Measurements from ENCODE around the gene SLC27A3. TPM values are rescaled to one million over a fixed set of nuclear protein-coding genes. Genes with fewer than 3 reads are reported as not detected.

The SLC27A3 gene
- total and polyA plus RNA-seq, 10 of the 15 experiments (the other 5 are each of a cell fraction or from before 2014, with no cell fraction given), result 2.6 to 18.1 (median 8.3) TPM

DNA sequence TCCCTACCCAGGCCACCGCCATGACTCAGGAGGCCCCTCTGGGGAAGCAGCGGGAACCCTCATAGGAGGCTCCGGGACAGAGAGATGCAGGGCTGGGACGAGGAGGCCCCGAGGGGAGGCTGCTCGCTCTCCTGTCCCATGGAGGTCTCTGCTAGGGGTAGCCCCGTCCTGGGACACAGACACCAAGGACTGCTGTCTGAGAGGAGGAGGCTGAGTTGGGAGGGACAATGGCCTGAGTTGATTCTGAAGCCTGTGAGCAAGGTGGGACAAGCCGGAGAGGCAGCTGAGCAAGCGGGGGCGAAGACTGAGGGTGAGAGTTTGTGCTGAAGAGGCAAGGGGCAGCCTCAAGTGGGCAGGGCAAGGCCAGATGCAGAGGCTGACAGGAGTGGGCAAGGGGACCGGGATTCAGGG is 17.4 kb downstream of the SLC27A3 start:
- SMC1A ChIA-PET (ENCODE audit: uncharacterized antibody, unreplicated experiment), result interaction anchor here (0.9 to 3.5 kb wide), 11 partner anchors 10 to 195 kb away, joined by 3 to 21 read pairs (median 3); no protein-coding TSS in a partner anchor
- no TSS peak for BruUV-seq (replicated peaks)
- WGBS (ENCODE audit: insufficient coverage, insufficient replicate concordance, low lambda C conversion rate, missing lambda C conversion rate), result 91% methylated on average over 11 of the region's 11 CpGs
- POLR2A ChIA-PET, result interaction anchor here (1.2 kb wide), 2 partner anchors 13 to 198 kb away, joined by 4 to 6 read pairs; partner anchors contain the start of gene RPS27
- no peaks in the 10 kb centered on the region for H4K20me1 ChIP-seq (ENCODE audit: control insufficient read depth, insufficient read depth)
- RAD21 ChIA-PET (ENCODE audit: unreplicated experiment), result interaction anchor here (0.7 to 1.7 kb wide), 5 partner anchors 17 to 632 kb away, joined by 3 to 5 read pairs (median 4); partner anchors contain the start of genes RAB13 and SLC27A3
- ATAC-seq (no peak), DNase-seq (ENCODE audit: low read depth, low spot score) (no peak), FAIRE-seq (no peak)
- in situ Hi-C loops (cut with MboI), result loop anchor here (10.0 kb wide), 1 partner anchor 192 kb away; the partner anchor contains the start of gene RAB13
- no peak overlapping the region for H3K27ac ChIP-seq (ENCODE audit: control insufficient read depth, insufficient read depth)
- CTCF ChIA-PET, result interaction anchor here (0.5 to 4.0 kb wide), 5 partner anchors 11 to 194 kb away, joined by 3 to 20 read pairs (median 4); partner anchors contain the start of gene RAB13
- no peak overlapping the region for H3K4me2 ChIP-seq (ENCODE audit: control insufficient read depth, insufficient read depth)
- no peaks in the 10 kb centered on the region for H3K27me3 ChIP-seq (replicated peaks in 1 of 2; ENCODE audit: control insufficient read depth in 2 of 2, insufficient read depth in 2 of 2, low read length in 1 of 2)
- TF ChIP-seq, protein P1, sequence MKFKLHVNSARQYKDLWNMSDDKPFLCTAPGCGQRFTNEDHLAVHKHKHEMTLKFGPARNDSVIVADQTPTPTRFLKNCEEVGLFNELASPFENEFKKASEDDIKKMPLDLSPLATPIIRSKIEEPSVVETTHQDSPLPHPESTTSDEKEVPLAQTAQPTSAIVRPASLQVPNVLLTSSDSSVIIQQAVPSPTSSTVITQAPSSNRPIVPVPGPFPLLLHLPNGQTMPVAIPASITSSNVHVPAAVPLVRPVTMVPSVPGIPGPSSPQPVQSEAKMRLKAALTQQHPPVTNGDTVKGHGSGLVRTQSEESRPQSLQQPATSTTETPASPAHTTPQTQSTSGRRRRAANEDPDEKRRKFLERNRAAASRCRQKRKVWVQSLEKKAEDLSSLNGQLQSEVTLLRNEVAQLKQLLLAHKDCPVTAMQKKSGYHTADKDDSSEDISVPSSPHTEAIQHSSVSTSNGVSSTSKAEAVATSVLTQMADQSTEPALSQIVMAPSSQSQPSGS (IDR thresholded peaks at IDR 0.05; ENCODE audit: low read length), result no peak
- TF ChIP-seq TBL1XR1 (IDR thresholded peaks at IDR 0.05; ENCODE audit: low read depth, low read length) (no peak), ZNF274 (IDR thresholded peaks at IDR 0.05; ENCODE audit: insufficient read depth, insufficient read length) (no peak), JUNB (IDR thresholded peaks at IDR 0.05) (no peak), STAT3 (IDR thresholded peaks at IDR 0.05; ENCODE audit: low read depth, low read length) (no peak), CREB1 (IDR thresholded peaks at IDR 0.05; ENCODE audit: low read depth) (no peak), CBX5 (IDR thresholded peaks at IDR 0.05; ENCODE audit: low read depth) (no peak), EP300 (IDR thresholded peaks at IDR 0.05; ENCODE audit: borderline replicate concordance in 1 of 2, control insufficient read depth in 1 of 2, low read depth in 2 of 2, low read length in 2 of 2) (no peak), SREBF2 (IDR thresholded peaks at IDR 0.05; ENCODE audit: low read length) (no peak), TAF1 (IDR thresholded peaks at IDR 0.05; ENCODE audit: borderline replicate concordance, low read depth, low read length) (no peak), PAX5 (IDR thresholded peaks at IDR 0.05; ENCODE audit: borderline replicate concordance, low read depth, low read length) (no peak), HDAC2 (IDR thresholded peaks at IDR 0.05) (no peak), IKZF2 (IDR thresholded peaks at IDR 0.05) (no peak)
- TF ChIP-seq, protein P2, sequence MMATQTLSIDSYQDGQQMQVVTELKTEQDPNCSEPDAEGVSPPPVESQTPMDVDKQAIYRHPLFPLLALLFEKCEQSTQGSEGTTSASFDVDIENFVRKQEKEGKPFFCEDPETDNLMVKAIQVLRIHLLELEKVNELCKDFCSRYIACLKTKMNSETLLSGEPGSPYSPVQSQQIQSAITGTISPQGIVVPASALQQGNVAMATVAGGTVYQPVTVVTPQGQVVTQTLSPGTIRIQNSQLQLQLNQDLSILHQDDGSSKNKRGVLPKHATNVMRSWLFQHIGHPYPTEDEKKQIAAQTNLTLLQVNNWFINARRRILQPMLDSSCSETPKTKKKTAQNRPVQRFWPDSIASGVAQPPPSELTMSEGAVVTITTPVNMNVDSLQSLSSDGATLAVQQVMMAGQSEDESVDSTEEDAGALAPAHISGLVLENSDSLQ (IDR thresholded peaks at IDR 0.05), result no peak
- intact Hi-C loops (cut with micrococcal nuclease; ENCODE audit: unreplicated experiment), result no loop called here
- no peak overlapping the region for H3K4me3 ChIP-seq
- H2AFZ ChIP-seq (ENCODE audit: control insufficient read depth, low read depth, low read length), result no peak overlapping the region
- H3K9me3 ChIP-seq (replicated peaks; ENCODE audit: control insufficient read depth, insufficient read depth, low read length), result no peaks in the 10 kb centered on the region
- no peaks in the 10 kb centered on the region for H3K36me3 ChIP-seq (ENCODE audit: control insufficient read depth in 2 of 2, insufficient read depth in 2 of 2, low read length in 1 of 2)
- H3K79me2 ChIP-seq (ENCODE audit: control insufficient read depth, insufficient read depth, low read length), result no peaks in the 10 kb centered on the region
- H3K4me1 ChIP-seq (ENCODE audit: control insufficient read depth, insufficient read depth, low read length), result peaks cover 30% of the 10 kb centered on the region
- no peak overlapping the region for H3K9ac ChIP-seq (ENCODE audit: control insufficient read depth, insufficient read depth, low read length)

Data from GM12878 (cell line).